ACC112 (cell line): ENCODE measurements around the gene SAMD8.
"Not testable (repeated sequence)": the region's sequence is repeated elsewhere in the genome, so short reads cannot be mapped to it uniquely, and the experiment has no call there.

Experiments used
- H2AFZ ChIP-seq: fragments of 200-600 bp; sonication (generic); one replicate; pipeline ENCODE4 v1.6.0; 2017; ENCODE audit warnings: antibody characterized with exemption, low read length; ENCODE audit not compliant: unreplicated experiment
- H3K27ac ChIP-seq: fragments of 200-600 bp; sonication (generic); 2 replicates; pipeline ENCODE4 v1.5.1; 2014; ENCODE audit warnings: low read depth, mild to moderate bottlenecking, antibody characterized with exemption, low read length, moderate library complexity
- H3K27me3 ChIP-seq: fragments of 200-600 bp; sonication (generic); 2 replicates; pipeline ENCODE4 v1.6.1; 2014; ENCODE audit warnings: mild to moderate bottlenecking, antibody characterized with exemption, low read length, moderate library complexity, mixed read lengths; ENCODE audit not compliant: insufficient read depth
- H3K36me3 ChIP-seq: fragments of 200-600 bp; sonication (generic); 2 replicates; pipeline ENCODE4 v1.6.1; 2016; ENCODE audit warnings: mild to moderate bottlenecking, antibody characterized with exemption, low read length, moderate library complexity, mixed read lengths; ENCODE audit not compliant: insufficient read depth
- H3K4me1 ChIP-seq: fragments of 200-600 bp; sonication (generic); one replicate; pipeline ENCODE4 v1.6.1; 2016; ENCODE audit warnings: low read length, mixed read lengths; ENCODE audit not compliant: insufficient read depth, unreplicated experiment, control insufficient read depth
- H3K4me3 ChIP-seq: fragments of 200-600 bp; sonication (generic); 2 replicates; pipeline ENCODE4 v1.5.1; 2014; ENCODE audit warnings: mild to moderate bottlenecking, low read depth, low read length
- H3K79me2 ChIP-seq: fragments of 200-600 bp; sonication (generic); one replicate; pipeline ENCODE4 v1.6.0; 2016; ENCODE audit warnings: low read length; ENCODE audit not compliant: control insufficient read depth, unreplicated experiment, insufficient read depth

Gene SAMD8

GRCh38 chr10:75180592-75180991 is 69.1 kb downstream of the SAMD8 start:
- H3K4me1 ChIP-seq = no peaks in the 10 kb centered on the region
- no peak overlapping the region for H3K27ac ChIP-seq
- H2AFZ ChIP-seq = no peak overlapping the region
- no peaks in the 10 kb centered on the region for H3K27me3 ChIP-seq
- no peaks in the 10 kb centered on the region for H3K36me3 ChIP-seq
- H3K79me2 ChIP-seq = no peaks in the 10 kb centered on the region
- H3K4me3 ChIP-seq = no peak overlapping the region

- Histone ChIP-seq H3K79me2 (no peaks in the 10 kb centered on the region), H2AFZ (no peak overlapping the region), H3K36me3 (no peaks in the 10 kb centered on the region), H3K4me1 (no peaks in the 10 kb centered on the region), H3K27me3 (no peaks in the 10 kb centered on the region), H3K27ac (no peak overlapping the region), H3K4me3 (no peak overlapping the region)
These were observed 69.6 kb downstream of the SAMD8 start for GRCh38 chr10:75181073-75181472.

DNA sequence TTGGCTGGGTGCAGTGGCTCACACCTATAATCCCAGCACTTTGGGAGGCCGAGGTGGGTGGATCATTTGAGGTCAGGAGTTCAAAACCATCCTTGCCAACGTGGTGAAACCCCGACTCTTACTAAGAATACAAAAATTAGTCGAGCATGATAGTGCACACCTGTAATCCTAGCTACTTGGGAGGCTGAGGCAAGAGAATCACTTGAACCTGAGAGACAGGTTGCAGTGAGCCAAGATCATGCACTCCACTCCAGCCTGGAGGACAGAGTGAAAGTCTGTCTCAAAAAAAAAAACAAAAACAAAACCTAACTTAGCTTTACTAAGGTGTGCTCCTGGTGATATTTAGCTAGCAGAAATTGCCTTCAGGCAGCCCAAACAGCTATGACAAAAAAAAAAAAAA is 74.9 kb downstream of the SAMD8 start:
- H3K4me3 ChIP-seq = no peak overlapping the region
- H3K36me3 ChIP-seq = no peaks in the 10 kb centered on the region
- no peak overlapping the region for H2AFZ ChIP-seq
- no peaks in the 10 kb centered on the region for H3K4me1 ChIP-seq
- H3K27ac ChIP-seq = no peak overlapping the region
- no peaks in the 10 kb centered on the region for H3K27me3 ChIP-seq
- H3K79me2 ChIP-seq = no peaks in the 10 kb centered on the region

GRCh38 chr10:75187961-75188426 is 76.5 kb downstream of the SAMD8 start:
- Histone ChIP-seq H2AFZ (no peak overlapping the region), H3K79me2 (no peaks in the 10 kb centered on the region), H3K4me1 (peaks cover 6% of the 10 kb centered on the region)

GRCh38 chr10:75188522-75188921 is 77.1 kb downstream of the SAMD8 start:
- H3K27ac ChIP-seq, H2AFZ ChIP-seq, H3K4me3 ChIP-seq: not testable (repeated sequence)

More at GRCh38 chr10:75187961-75188426, 76.5 kb downstream of the SAMD8 start:
- H3K36me3 ChIP-seq = no peaks in the 10 kb centered on the region
- no peak overlapping the region for H3K27ac ChIP-seq
- H3K4me3 ChIP-seq = no peak overlapping the region
- no peaks in the 10 kb centered on the region for H3K27me3 ChIP-seq

DNA sequence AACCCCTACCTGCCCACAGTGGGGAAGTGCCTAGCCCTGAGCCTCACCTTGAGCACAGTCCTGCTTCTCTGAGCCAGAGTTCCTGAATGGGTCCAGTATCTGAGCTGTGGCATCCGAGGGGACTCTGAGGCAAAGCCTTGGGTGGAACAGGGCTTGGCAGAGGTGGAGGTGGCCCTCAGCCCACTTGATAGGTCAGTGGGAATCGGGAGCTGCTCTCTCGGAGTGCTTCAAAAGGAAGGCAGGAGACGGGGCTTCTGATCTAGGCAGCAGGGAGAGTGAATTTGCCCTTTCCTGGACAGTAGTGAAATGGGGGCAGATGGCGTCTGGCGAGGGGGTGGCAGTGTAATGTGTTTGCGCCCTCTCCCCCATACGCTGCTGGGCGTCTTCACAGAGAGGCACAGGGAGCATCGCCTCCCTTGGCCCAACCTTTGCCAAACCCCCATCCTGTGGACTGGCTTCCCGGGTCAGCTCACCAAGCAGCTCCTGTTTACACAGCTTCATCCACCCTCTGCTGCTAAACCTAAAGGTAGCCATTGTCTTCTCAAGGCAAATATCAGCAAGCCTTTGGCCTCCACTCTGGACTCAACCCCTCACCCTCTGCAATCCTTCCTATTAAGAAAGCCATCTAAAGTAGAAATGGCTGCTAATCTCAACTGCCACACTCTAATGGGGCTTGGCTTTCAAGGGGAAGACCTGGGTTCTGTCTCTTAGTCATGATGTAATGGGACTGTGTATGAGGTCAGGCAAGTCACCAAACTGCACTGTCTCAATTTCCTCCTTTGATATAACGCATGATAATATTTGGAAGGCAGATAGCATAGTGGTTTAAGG is 78.0 kb downstream of the SAMD8 start:
- no peak overlapping the region for H3K27ac ChIP-seq
- H3K79me2 ChIP-seq = no peaks in the 10 kb centered on the region

More at GRCh38 chr10:75188522-75188921, 77.1 kb downstream of the SAMD8 start:
- not testable (repeated sequence) for H3K27me3 ChIP-seq, H3K4me1 ChIP-seq, H3K79me2 ChIP-seq, H3K36me3 ChIP-seq

DNA sequence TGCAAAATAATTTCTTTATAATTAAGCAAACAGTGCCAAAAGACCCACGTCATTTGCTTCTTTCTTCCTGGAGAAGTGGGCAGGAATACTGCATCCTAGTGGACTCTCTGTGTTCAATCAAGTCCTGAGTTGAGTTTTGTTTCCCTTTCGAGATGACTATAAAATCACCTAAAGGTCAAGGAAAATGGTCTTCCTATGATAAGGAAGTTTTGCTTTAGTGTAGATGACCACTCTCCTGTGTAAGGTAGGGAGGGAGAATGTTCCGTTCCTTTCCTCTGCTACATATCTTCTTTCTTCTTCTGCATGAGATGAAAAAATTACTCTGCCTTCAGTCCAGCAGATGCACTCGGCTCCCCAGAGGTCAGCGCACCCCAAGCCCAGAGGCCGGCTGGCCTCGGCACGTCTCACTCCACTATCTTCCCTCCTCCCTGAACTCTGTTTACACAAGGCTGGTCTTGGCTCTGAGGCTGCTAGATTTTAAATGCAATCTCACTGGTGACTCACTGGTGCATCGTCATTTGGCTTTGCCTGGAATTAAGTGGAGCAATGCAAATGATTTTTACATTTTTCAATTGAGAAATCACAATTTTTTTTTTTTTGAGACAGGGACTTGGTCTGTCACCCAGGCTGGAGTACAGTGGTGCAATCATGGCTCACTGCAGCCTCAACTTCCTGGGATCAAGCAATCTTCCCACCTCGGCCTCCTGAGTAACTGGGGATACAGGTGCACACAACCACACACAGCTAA is 80.5 kb downstream of the SAMD8 start:
- H3K79me2 ChIP-seq = no peaks in the 10 kb centered on the region

More for the DNA sequence above, 78.0 kb downstream of the SAMD8 start:
- Histone ChIP-seq H3K36me3 (no peaks in the 10 kb centered on the region), H3K27me3 (no peaks in the 10 kb centered on the region), H3K4me1 (peaks cover 6% of the 10 kb centered on the region), H3K4me3 (no peak overlapping the region), H2AFZ (no peak overlapping the region)

DNA sequence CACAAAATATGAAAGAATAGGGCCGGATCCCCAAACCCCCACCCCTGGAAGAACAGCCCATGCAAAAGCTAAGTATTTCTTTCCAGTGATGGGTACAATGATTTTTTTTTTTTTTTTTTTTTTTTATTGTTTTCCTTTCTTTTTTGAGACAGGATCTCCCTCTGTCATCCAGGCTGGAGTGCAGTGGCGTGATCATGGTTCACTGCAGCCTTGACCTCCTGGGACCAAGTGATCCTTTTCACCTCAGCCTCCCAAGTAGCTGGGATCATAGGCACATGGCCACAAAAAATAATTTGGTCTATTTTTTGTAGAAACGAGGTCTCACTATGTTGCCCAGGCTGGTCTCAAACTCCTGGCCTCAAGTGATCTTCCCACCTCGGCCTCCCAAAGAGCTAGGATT is 83.2 kb downstream of the SAMD8 start:
- H3K4me3 ChIP-seq, H2AFZ ChIP-seq, H3K36me3 ChIP-seq, H3K79me2 ChIP-seq, H3K27ac ChIP-seq, H3K27me3 ChIP-seq: not testable (repeated sequence)
- peaks cover 16% of the 10 kb centered on the region for H3K4me1 ChIP-seq

More for the DNA sequence above, 80.5 kb downstream of the SAMD8 start:
- peak overlapping the region; percentile 64 for H3K4me3 ChIP-seq
- no peaks in the 10 kb centered on the region for H3K27me3 ChIP-seq
- no peak overlapping the region for H2AFZ ChIP-seq
- peak overlapping the region; percentile 84 for H3K27ac ChIP-seq
- peaks cover 16% of the 10 kb centered on the region for H3K4me1 ChIP-seq
- H3K36me3 ChIP-seq = no peaks in the 10 kb centered on the region

GRCh38 chr10:75195035-75195763 is 83.7 kb downstream of the SAMD8 start:
- H3K79me2 ChIP-seq = no peaks in the 10 kb centered on the region
- no peak overlapping the region for H3K27ac ChIP-seq
- no peaks in the 10 kb centered on the region for H3K36me3 ChIP-seq
- no peak overlapping the region for H3K4me3 ChIP-seq
- H3K4me1 ChIP-seq = peaks cover 16% of the 10 kb centered on the region
- H2AFZ ChIP-seq = no peak overlapping the region
- no peaks in the 10 kb centered on the region for H3K27me3 ChIP-seq

GRCh38 chr10:75197066-75197465 is 85.6 kb downstream of the SAMD8 start:
- H3K27me3 ChIP-seq = no peaks in the 10 kb centered on the region
- H3K4me3 ChIP-seq = no peak overlapping the region
- no peaks in the 10 kb centered on the region for H3K36me3 ChIP-seq
- H3K27ac ChIP-seq = no peak overlapping the region
- H3K4me1 ChIP-seq = peaks cover 10% of the 10 kb centered on the region
- no peaks in the 10 kb centered on the region for H3K79me2 ChIP-seq
- H2AFZ ChIP-seq = no peak overlapping the region
